SIG-M5 (cell line): ENCODE data around the gene ZBTB20.

ENCODE experiments used
- DNase-seq: peaks from one replicate; lab custom pipeline; 2025; lab: John Stamatoyannopoulos, UW

ZBTB20 gene

DNA sequence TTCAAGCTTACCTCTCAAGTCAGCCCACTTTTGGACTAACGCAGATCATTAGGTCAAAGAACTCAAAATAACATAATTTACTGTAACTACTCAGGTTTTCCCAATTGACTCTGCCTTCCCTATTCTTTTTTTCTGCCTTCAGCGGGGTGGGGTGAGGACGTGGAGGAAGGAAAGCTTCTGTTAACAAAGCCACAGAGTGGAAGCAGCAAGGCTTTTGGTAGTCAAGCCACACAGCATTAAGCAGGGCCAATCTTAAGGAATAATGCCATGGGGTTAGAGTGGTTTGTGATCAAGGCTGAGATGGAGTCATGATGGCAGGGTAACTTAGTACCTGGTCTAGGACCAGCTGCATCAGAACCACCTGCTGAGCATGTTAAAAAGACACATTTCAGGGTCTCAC, 575.7 kb downstream of the ZBTB20 start:
- DNase-seq, result no peak

DNA sequence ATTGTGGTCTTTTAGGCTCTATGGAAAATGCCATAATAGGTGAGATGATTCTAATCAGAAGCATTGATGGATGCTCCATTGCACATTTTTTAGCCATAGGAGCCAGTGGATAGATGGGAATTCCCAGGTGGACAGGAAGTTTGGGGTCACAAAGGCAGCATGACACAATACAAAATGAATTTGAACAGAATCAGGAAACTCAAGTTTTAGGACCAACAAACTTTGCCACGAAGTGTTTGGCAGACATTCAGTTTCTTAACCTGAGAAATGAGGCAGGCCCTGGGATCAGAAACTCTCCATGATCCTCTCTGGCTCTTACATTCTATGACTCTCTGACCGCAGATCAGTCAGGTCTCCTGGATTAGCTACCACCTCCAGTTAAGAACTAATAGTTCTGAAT, 577.9 kb downstream of the ZBTB20 start:
- no peak for DNase-seq

GRCh38 chr3:114567771-114568170, 579.3 kb downstream of the ZBTB20 start:
- no peak for DNase-seq

DNA sequence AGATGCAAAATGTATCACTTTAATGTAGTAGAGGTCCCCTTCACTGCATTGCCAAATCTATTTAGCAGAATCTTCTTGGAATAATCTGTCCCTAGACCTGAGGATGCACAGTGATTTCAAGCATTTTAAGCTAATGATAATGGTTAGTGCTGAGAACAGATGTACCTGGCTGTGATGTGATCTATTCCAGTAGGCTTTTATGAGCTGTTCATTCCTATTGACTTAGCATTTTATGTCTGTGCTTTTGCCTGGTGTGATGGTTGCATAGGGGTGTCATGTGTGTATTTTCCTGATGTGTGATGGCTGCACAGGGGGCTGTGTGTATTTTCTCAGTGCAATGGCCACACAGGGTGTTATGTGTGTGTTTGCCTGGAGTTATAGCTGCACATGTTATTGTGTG, 580.3 kb downstream of the ZBTB20 start:
- DNase-seq, result no peak

GRCh38 chr3:114566162-114566755, 580.8 kb downstream of the ZBTB20 start:
- no peak for DNase-seq

- no peak for DNase-seq
Measured at GRCh38 chr3:114565216-114565615, 581.9 kb downstream of the ZBTB20 start.

DNA sequence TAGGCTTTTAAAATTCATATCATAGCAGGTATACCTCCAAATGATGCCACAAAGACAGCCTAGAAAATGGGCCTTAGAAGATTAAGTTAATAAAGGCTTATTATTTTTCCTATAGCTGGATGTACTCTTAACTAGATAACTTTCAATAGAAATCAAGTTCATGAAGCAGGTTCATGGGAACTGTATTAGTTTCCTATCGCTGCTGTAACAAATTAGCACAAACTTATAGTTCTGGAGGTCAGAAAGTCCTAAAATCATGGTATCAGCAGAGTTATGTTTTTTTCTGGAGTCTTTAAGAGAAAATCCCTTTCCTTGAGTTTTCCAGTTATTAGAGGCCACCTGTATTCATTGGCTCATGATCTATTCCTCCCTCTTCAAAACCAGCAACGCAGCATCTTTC, 583.4 kb downstream of the ZBTB20 start:
- DNase-seq, result no peak

DNA sequence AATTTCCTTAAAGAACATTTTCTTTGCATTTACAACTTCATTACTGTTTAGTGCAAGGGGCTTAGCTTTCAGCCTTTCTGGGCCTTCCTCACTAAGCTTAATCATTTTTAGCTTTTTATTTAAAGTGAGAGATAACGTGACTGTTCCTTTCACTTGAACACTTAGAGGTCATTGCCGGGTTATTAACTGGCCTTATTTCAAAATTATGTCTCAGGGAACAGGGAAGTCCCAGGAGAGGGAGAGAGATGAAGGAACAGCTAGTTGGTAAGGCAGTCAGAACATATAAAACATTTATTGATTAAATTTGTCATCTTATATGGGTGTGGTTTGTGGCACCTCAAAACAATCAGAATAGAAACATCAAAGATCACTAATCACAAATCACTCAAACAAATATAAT, 584.5 kb downstream of the ZBTB20 start:
- no peak for DNase-seq

DNA sequence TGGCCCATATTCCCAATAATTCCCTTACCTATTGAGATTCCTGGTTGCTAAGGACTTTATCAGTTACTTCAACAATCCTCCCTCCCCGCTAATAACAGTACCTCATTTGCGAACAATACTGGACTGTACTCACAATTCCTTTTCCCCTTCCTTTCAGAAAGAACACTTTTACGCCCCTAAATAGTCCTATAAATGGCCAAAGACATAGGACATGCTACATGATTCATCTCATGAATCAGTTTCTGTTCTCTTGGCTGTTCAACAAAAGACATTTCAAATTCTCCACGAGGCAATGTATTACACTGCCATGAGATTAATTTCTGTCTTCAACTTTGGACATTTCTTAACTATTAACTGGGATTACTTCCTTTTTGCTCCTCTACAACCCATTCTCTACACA, 588.8 kb downstream of the ZBTB20 start:
- no peak for DNase-seq

DNA sequence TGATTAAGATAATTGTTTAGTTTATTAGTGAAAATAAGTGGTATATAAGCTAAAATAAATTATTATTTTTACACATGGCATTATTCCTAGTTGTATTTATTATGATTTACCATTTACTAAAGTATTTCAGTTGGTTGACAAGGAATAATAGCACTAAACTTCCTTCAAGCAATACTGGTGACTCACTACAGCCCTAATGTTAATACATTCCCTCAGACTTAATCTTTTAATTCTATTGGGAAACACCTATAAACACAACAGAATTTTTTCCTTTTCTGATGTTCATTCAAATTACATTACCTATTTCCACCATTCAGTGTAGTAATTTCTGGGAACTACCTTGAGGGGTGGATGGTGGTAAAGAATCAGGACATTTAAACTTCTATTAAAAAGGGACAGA, 589.3 kb downstream of the ZBTB20 start:
- no peak for DNase-seq

DNA sequence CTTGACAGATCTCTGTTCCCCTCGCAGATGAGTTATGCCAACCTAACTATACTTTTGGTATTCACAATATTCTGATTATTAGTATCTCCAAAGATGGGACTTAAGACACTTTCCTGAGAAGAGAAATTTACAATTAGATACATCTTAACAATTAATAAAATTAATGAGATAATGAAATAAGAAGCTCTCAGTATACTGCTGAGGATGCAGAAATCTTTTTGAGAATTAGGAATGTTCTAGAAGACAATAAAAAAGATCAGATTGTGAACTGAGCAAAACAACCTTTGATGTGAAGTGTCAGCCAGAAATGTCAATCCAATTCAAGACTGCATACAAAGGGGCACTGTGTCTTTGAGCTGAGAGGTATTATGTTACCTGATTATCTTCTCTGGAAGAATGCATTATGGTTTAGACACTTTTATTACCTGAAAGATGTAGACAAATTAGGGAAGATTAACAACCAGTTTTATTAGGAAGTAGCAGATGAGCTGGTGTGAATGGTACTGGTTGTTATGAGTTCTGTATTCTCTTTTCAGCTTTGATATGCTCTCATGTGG, 590.4 kb downstream of the ZBTB20 start:
- DNase-seq, result no peak

DNA sequence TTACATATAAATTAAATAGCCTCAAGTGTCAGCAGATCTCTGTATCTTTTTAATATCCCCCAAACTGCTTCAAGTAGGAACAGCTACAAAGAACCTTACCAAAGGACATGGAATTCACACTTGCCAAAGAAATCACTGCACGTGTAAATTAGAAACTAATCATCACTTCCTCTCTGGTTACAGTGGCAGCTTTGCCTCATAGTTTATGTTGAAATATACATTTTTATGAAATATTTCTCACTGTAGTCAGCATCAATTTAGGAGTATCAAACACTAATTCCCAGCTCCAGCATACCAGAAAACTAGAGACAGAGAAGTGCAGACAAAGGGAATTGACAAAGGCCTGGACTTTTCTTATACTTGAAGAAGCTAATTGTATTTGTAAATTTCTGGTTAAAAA, 592.4 kb downstream of the ZBTB20 start:
- no peak for DNase-seq

GRCh38 chr3:114553949-114554593, 593.0 kb downstream of the ZBTB20 start:
- DNase-seq, result no peak

- no peak for DNase-seq
Measured at GRCh38 chr3:114552527-114552812, 594.6 kb downstream of the ZBTB20 start.

DNA sequence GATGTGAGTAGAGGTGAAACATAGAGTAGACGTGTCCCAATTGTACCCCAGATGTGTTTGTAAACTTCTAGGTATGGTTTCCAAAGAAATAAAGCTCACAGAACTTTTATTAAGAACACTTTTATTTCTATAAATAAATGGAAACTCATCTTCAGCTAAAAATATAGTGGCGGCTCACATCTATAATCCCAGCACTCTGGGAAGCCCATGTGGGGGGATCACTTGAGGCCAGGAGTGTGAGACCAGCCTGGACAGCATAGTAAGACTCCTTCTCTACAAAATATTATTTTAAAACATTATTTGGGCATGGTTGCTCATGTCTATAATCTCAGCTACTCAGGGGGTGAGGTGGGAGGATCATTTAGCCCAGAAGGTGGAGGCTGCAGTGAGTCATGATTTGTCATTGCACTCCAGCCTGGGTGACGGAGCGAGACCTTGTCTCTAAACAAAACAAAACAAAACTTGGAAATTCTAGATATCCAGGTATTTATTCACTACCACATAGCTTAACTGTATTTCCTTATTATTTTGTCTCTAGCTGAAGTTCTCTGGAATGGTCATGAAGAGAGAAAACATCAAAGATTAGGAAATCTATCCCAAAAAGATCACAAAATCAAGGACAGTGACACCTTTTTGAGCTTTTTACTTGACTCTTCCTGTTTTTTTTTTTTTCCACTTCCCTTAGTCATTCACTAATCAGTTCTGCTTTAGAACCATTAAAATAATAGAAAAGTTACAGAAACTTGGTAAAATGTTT, 595.1 kb downstream of the ZBTB20 start:
- DNase-seq, result no peak

GRCh38 chr3:114550165-114550564, 596.9 kb downstream of the ZBTB20 start:
- DNase-seq, result no peak

GRCh38 chr3:114545193-114545592, 601.9 kb downstream of the ZBTB20 start:
- no peak for DNase-seq

- DNase-seq, result no peak
Measured at GRCh38 chr3:114542359-114542758, 604.7 kb downstream of the ZBTB20 start.

- no peak for DNase-seq
Measured at GRCh38 chr3:114539525-114539924, 607.6 kb downstream of the ZBTB20 start.

GRCh38 chr3:114538211-114538610, 608.9 kb downstream of the ZBTB20 start:
- no peak for DNase-seq

- no peak for DNase-seq
Measured at GRCh38 chr3:114528517-114528916, 618.6 kb downstream of the ZBTB20 start.

DNA sequence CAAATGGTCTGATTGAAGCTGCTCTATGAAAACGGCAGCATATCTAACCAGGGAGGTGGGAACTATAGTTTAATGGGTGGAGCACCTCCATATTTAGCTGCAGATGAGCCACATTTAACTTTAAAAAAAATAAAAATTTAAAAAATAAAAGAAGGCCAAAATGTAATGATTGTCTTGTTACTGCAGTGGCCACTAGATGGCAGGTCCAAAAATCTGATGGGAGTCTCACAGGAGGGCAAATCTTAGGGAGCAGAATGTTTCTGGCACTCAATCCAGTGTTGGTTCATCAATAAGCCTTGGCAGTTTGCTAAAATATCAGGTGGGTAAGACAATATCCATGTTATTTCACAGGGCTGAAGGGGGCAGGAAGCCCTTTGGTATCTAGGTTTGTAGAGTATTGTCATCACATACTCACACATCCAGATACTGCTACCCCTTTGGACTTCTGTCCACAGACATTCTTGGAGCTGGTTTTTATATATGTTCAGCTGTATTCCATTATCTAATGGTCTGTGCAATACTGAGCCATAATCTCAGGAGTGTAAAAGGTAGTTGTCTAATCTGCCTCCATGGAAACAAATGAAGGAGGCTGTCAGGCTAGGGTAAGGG, 619.9 kb downstream of the ZBTB20 start:
- DNase-seq, result no peak

GRCh38 chr3:114525278-114525677, 621.8 kb downstream of the ZBTB20 start:
- DNase-seq, result no peak
